ENCODE measurements around the gene OR4K15.
"Not testable (repeated sequence)": the region's sequence is repeated elsewhere in the genome, so short reads cannot be mapped to it uniquely, and the experiment has no call there.

The OR4K15 gene, protein sequence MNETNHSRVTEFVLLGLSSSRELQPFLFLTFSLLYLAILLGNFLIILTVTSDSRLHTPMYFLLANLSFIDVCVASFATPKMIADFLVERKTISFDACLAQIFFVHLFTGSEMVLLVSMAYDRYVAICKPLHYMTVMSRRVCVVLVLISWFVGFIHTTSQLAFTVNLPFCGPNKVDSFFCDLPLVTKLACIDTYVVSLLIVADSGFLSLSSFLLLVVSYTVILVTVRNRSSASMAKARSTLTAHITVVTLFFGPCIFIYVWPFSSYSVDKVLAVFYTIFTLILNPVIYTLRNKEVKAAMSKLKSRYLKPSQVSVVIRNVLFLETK

DNA sequence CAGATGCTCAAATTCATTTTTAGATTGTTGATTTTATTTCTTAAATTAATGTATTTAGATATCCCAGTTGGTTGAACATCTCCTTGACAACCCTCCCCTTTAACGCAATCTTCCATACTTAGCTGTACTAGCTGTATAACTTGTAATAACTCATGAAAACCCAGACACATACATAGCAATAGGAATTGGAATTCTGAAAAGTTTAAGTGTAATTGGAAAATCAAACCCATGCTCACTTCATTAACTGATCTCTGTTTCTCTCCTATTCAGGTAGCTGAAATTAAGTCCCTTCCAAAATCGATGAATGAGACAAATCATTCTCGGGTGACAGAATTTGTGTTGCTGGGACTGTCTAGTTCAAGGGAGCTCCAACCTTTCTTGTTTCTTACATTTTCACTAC, at the start of gene OR4K15:
Gene OR4K15 (plus strand): TSS at position 301 of the 400 bp plus-strand sequence. CDS start 0 bp downstream, at position 301.
- DNase-seq (ENCODE audit: low spot score) = no peak
- no peak within 1 kb of the TSS for H3K27ac ChIP-seq
- CTCF ChIA-PET = no interaction called here
- POLR2A ChIA-PET (ENCODE audit: low non-redundant PET) = no interaction called here
- TF ChIP-seq, protein P1, sequence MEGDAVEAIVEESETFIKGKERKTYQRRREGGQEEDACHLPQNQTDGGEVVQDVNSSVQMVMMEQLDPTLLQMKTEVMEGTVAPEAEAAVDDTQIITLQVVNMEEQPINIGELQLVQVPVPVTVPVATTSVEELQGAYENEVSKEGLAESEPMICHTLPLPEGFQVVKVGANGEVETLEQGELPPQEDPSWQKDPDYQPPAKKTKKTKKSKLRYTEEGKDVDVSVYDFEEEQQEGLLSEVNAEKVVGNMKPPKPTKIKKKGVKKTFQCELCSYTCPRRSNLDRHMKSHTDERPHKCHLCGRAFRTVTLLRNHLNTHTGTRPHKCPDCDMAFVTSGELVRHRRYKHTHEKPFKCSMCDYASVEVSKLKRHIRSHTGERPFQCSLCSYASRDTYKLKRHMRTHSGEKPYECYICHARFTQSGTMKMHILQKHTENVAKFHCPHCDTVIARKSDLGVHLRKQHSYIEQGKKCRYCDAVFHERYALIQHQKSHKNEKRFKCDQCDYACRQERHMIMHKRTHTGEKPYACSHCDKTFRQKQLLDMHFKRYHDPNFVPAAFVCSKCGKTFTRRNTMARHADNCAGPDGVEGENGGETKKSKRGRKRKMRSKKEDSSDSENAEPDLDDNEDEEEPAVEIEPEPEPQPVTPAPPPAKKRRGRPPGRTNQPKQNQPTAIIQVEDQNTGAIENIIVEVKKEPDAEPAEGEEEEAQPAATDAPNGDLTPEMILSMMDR (conservative IDR thresholded peaks at IDR 0.05; ENCODE audit: low read depth) = no peak

DNA sequence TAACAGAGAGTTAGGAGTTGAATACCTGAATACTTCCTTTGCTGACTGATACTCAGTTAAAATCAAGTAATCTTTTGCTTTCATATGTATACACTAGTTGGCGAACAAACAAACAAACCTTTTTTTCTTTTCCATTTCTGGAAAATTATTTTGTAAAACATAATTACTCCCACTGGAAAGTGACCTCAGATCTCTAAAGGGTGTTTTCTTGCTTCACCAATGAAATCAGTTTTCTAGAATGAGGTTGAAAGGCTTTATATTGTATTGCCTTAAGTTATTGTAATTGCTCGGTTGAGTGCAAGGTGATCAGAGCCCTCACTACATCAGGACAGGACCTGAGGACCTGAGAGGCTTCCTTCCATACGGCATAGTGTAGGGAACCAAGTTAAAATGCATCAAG, 44.8 kb upstream of the OR4K15 start, which contains the start of gene OR4K1:
Gene OR4K1 (plus strand): TSS at position 301 of the 400 bp plus-strand sequence. CDS start 4,750 bp downstream, outside the sequence.
- TF ChIP-seq, protein P1 (conservative IDR thresholded peaks at IDR 0.05; ENCODE audit: low read depth) = no peak
- DNase-seq (ENCODE audit: low spot score) = no peak
- no peak within 1 kb of the TSS for H3K27ac ChIP-seq
- ChIA-PET CTCF (no interaction called here), POLR2A (ENCODE audit: low non-redundant PET) (no interaction called here)

DNA sequence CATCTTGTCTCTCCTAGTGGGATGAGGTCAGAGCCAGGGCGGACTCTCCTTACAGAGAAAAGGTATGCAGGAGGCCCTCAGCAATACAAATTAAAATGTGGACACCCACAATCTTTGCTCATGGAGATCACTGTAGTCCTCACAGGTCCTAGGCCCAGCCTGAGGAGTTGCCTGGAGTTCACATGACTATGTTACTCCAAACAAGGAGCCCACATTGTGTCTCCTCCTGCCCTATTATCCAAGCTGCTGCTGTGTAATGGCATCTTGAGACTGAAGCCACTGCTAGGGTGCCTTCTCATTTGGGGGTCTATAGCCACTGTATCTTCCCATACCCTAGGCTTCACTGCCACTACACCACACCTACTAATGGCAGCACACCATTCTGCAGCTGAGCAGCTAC, 33.7 kb upstream of the OR4K15 start:
- CTCF ChIA-PET = no interaction called here
- DNase-seq (ENCODE audit: low spot score) = no peak
- no peak overlapping the region for H3K27ac ChIP-seq
- TF ChIP-seq, protein P1 (conservative IDR thresholded peaks at IDR 0.05; ENCODE audit: low read depth) = no peak
- POLR2A ChIA-PET (ENCODE audit: low non-redundant PET) = no interaction called here

DNA sequence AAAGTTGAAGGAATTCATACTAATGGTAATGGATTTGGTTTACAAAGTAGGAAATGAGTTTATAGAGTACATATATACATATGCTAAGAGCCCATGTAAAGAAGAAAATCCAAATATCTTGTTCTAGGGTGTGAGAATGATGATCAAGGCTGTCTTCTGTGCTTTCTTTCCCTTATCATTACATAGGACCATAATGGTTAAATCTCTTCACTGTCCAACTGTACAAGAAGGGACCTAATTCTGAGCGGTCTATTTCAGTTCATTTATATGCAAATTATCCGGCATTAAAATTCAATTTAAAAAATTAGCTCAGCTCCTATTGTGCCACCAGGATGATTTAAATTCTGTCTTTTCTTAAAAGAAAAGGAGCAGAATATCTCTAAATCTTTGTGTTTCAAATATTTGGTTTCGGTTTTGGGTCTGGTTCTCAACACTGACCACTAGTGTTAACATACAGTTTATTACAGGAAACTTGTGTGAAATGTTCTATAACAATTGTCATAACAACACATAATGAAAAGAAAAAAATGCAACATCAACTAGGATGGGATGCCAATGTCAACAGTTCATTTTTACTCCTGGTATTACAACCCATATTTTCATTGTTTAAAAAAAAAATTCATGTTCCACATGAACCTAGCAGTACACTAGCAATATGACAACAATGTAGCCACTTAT, 27.8 kb upstream of the OR4K15 start:
- no peak overlapping the region for H3K27ac ChIP-seq
- POLR2A ChIA-PET (ENCODE audit: low non-redundant PET) = no interaction called here
- CTCF ChIA-PET = no interaction called here
- TF ChIP-seq, protein P1 (conservative IDR thresholded peaks at IDR 0.05; ENCODE audit: low read depth) = no peak
- no peak for DNase-seq (ENCODE audit: low spot score)

DNA sequence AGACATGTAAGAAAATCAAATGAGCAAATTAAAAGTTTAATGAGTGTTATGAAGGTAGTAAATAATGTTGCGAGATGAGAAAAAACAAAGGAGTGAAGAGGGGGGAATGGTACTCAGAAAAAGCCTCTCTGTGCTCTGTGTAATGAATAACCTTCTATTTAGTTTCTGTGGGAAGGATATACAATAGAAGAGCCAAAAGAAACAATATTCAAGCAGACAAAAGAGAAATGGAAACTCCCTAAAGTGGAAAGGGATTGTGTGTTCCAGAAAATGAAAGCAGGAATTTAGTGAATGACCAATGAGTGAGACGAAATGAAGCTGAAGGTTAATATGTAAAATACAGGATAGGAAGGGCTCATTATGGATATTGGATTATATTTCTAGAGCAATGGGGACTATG, 26.2 kb upstream of the OR4K15 start:
- TF ChIP-seq, protein P1 (conservative IDR thresholded peaks at IDR 0.05; ENCODE audit: low read depth) = no peak
- H3K27ac ChIP-seq = no peak overlapping the region
- POLR2A ChIA-PET (ENCODE audit: low non-redundant PET) = no interaction called here
- DNase-seq (ENCODE audit: low spot score) = no peak
- CTCF ChIA-PET = no interaction called here

DNA sequence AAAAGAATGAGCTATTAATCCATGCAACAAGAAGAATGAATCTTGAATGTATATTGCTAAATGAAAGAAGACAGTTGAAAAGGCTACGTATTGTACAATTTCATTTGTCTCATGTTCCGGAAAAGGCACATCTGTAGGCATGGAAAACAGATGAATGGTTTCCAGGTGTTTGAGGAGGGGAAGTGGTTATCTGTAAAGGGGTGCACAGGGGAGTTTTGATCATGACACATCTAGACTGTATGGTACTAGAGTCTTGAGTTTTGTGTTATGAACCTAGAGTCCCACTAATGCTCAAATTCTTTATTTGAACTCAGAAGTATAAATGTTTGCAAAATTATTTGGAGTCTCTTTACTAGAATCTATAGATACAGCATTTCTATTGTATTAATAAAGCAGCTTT, 5.7 kb upstream of the OR4K15 start:
- POLR2A ChIA-PET (ENCODE audit: low non-redundant PET); CTCF ChIA-PET; H3K27ac ChIP-seq; DNase-seq (ENCODE audit: low spot score): not testable (repeated sequence)

DNA sequence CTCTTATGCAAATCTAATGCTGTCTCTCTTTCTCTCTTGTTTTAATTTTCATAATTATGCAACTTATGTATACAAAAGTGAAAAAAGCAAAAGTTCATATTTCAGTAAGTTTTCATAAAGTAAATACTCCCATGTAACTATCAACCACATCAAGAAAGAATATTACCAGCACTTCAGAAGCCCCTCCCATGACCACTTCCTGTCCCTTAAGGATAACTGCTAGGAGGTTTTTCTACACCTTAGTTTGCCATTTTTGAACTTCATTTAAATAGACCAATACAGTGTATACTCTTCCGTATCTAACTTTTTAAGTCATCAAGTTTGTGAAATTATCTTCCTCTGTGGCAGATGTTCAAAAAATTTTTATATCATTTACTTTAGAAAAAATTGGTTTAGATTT, 547 bp upstream of the OR4K15 start:
- no peak overlapping the region for H3K27ac ChIP-seq
- TF ChIP-seq, protein P1 (conservative IDR thresholded peaks at IDR 0.05; ENCODE audit: low read depth) = no peak
- ChIA-PET CTCF (no interaction called here), POLR2A (ENCODE audit: low non-redundant PET) (no interaction called here)
- DNase-seq (ENCODE audit: low spot score) = no peak
